K562 (cell line): ENCODE data around the gene CALHM4.
"Not testable (repeated sequence)": the region's sequence is repeated elsewhere in the genome, so short reads cannot be mapped to it uniquely, and the experiment has no call there.

Source experiments
- DNMT1 ChIP-seq: fragments of 450-650 bp; IDR thresholded peaks from 2 replicates; pipeline ENCODE4 v1.6.1; 2016; ENCODE audit warnings: antibody characterized with exemption, mild to moderate bottlenecking
- HIVEP1 ChIP-seq: fragments of 250-450 bp; sonication (Bioruptor Pico); IDR thresholded peaks from 2 replicates; pipeline ENCODE4 v1.4.0; 2020; ENCODE audit warnings: mild to moderate bottlenecking
- KAT8 ChIP-seq: fragments of 450-650 bp; IDR thresholded peaks from 2 replicates; pipeline ENCODE4 v1.6.1; 2016; ENCODE audit warnings: low read depth, mild to moderate bottlenecking
- MAFK ChIP-seq: IDR thresholded peaks from 2 replicates; pipeline ENCODE4 v1.6.1; 2011; ENCODE audit warnings: low read length, improper control_type of control experiment
- MXI1 ChIP-seq: IDR thresholded peaks from 2 replicates; pipeline ENCODE4 v1.6.1; 2011; ENCODE audit warnings: low read depth, mild to moderate bottlenecking, improper control_type of control experiment, low read length
- TEAD2 ChIP-seq: fragments of 450-650 bp; IDR thresholded peaks from 2 replicates; pipeline ENCODE4 v1.6.1; 2016; ENCODE audit warnings: missing genetic modification characterization, control low read depth, missing compliant biosample characterization
- TF ChIP-seq, protein P1 (sequence below): fragments of 250-450 bp; sonication (Bioruptor Pico); IDR thresholded peaks from 2 replicates; pipeline ENCODE4 v1.8.0; 2021; ENCODE audit warnings: moderate library complexity, mild to moderate bottlenecking, inconsistent platforms

DNA sequence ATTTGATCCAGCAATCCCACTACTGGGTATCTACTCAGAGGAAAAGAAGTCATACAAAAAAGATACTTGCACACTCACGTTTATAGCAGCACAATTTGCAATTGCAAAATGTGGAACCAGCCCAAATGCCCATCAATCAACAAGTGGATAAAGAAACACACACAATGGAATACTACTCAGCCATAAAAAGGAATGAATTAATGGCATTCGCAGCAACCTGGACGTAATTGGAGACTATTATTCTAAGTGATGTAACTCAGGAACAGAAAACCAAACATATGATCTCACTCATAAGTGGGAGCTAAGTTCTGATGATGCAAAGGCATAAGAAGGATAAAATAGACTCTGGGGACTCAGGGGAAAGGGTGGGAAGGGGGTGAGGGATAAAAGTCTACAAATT is 51.3 kb downstream of the CALHM4 start:
- not testable (repeated sequence) for TF ChIP-seq DNMT1; MXI1; TEAD2 (tag); KAT8; HIVEP1 (CRISPR knock-in tag); MAFK
- TF ChIP-seq, protein P1, sequence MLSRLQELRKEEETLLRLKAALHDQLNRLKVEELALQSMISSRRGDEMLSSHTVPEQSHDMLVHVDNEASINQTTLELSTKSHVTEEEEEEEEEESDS, result not testable (repeated sequence)
